ENCODE measurements around the gene HOXC11. TPM values are rescaled to one million over a fixed set of nuclear protein-coding genes. Genes with fewer than 3 reads are reported as not detected.

HOXC11 gene
- total RNA-seq, 8 experiments from 2014 or later = 0.08 to 9.5 (median 0.35) TPM; not detected in 2

GRCh38 chr12:54019091-54019811 lies 46.3 kb downstream of the HOXC11 start:
- Histone ChIP-seq H3K4me1 (replicated peaks in 1 of 2) (peaks cover 15 to 60% of the 10 kb centered on the region in 2 donors), H3K4me3 (peak overlapping the region in 3 of 5 donors; percentile 31 to 44 (median 43)), H3K27ac (peak overlapping the region in 1 of 2 donors; percentile 84)
- ATAC-seq (replicated peaks in 6 of 8) = no peak
- 0 to 47% (median 0%) methylated on average over 1 to 14 of the region's 43 CpGs; no CpG with 5 or more reads in 5 of the 10 experiments for WGBS, 10 experiments
- in situ Hi-C loops (cut with MboI; ENCODE audit: low pct_unique_long_range_greater_than_20kb in 2 of 9, low sequenced_read_pairs in 9 of 9, unreplicated experiment in 9 of 9) = loop anchor here in 3 of 9 experiments (25.0 kb wide), 2 partner anchors 343 to 368 kb away; partner anchors contain the start of genes GPR84 (in 2 of the 3) and ZNF385A (in 1 of the 3)

DNA sequence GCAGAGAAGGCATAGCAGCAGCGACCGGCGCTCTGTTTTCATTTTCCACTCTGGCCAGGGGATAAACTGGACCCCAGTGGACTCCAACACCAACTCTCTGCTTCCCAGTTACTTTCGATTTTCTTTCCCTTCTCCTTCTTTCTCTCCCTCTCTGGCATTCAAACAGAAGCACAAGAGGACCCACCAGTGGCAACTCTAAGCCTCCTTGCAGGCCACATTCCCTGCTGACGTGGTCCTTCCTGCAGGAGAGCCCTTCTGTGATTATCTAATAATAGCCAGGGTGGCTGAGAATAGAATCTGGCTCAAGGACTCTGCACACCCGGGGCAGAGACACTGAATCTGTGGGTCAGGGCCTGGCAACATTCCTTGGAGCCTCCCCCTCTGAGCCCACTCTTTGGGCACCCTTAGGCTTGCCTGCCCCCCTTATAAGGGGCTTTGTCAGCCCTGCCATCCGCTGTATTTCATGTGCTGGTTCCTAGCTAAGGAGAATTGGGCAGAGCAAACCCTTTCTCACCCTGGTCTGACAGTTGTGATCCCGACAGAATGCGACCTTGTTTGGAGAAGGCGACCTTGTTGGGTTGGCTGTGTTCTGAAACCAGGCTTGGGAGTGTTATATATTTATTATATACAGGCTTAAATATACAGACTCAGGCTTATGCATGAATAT lies 47.1 kb downstream of the HOXC11 start:
- 0 to 66% (median 22%) methylated on average over 1 to 8 of the region's 10 CpGs; no CpG with 5 or more reads in 3 of the 10 experiments for WGBS, 10 experiments
- in situ Hi-C loops (cut with MboI; ENCODE audit: low pct_unique_long_range_greater_than_20kb in 2 of 9, low sequenced_read_pairs in 9 of 9, unreplicated experiment in 9 of 9) = loop anchor here in 5 of 9 experiments (10.0 to 25.0 kb wide), 4 partner anchors 175 to 367 kb away; partner anchors contain the start of genes GPR84 (in 2 of the 5) and ZNF385A (in 1 of the 5)
- peaks cover 15 to 68% of the 10 kb centered on the region in 2 donors for H3K4me1 ChIP-seq (replicated peaks in 1 of 2)
- peak overlapping the region in 1 of 2 donors; percentile 84 for H3K27ac ChIP-seq
- H3K4me3 ChIP-seq = peak overlapping the region in 3 of 5 donors; percentile 14 to 43 (median 31)
- ATAC-seq (replicated peaks in 6 of 8) = no peak

DNA sequence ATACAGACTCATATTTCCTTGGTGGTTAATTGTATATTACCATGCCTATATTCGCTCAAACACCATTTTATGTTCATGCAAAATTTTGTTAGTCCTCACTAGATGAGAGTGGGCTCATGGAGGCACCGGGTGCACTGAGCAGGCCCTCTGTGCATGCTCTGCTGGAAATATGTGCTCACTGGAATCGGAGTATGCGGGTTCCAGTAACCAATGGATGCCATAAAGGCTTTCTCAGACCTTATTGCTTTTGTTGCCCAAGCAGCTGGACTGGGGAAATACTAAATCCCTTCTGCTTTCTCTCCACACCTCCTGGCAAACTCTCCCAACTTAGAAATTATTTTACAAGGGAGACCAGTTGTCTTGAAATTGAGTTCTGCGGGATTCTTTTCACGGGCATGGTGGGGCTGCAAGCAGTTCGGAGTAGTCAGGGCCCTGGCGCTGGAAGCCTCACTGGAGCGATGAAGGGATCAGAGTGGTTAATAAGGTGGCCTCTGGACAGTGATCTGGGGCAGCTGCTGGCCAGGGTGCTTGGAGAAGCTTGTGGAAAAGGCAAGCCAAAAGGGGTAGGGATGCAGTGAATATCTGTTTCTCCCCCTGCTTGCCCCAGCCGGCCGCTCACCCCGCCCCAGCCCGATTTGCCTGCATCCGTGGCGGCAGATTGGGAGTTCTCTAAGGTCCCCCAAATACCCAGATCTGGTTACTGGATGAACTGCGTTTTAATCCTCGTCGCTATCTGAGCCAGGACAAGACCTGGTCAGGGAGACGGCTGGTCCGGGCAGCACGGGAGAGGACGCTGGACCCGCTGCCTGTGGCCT lies 47.9 kb downstream of the HOXC11 start:
- Histone ChIP-seq H3K27ac (peak overlapping the region in 1 of 2 donors; percentile 9), H3K4me3 (no peak overlapping the region), H3K4me1 (replicated peaks in 1 of 2) (peaks cover 15 to 76% of the 10 kb centered on the region in 2 donors)
- 7 to 100% (median 38%) methylated on average over 1 to 11 of the region's 23 CpGs; no CpG with 5 or more reads in 1 of the 10 experiments for WGBS, 10 experiments
- in situ Hi-C loops (cut with MboI; ENCODE audit: low pct_unique_long_range_greater_than_20kb in 2 of 9, low sequenced_read_pairs in 9 of 9, unreplicated experiment in 9 of 9) = loop anchor here in 5 of 9 experiments (10.0 to 25.0 kb wide), 4 partner anchors 174 to 367 kb away; partner anchors contain the start of genes GPR84 (in 2 of the 5) and ZNF385A (in 1 of the 5)
- no peak for ATAC-seq (replicated peaks in 6 of 8)

- peak in 1 of 8 experiments; percentile 5 for ATAC-seq (replicated peaks in 6 of 8)
- Histone ChIP-seq H3K27ac (peak overlapping the region in 1 of 2 donors; percentile 9), H3K4me3 (no peak overlapping the region), H3K4me1 (replicated peaks in 1 of 2) (peaks cover 15 to 83% of the 10 kb centered on the region in 2 donors)
- in situ Hi-C loops (cut with MboI; ENCODE audit: low pct_unique_long_range_greater_than_20kb in 2 of 9, low sequenced_read_pairs in 9 of 9, unreplicated experiment in 9 of 9) = loop anchor here in 5 of 9 experiments (10.0 to 25.0 kb wide), 4 partner anchors 173 to 366 kb away; partner anchors contain the start of genes GPR84 (in 2 of the 5) and ZNF385A (in 1 of the 5)
- 12 to 45% (median 26%) methylated on average over 1 to 6 of the region's 16 CpGs; no CpG with 5 or more reads in 4 of the 10 experiments for WGBS, 10 experiments
Measured at GRCh38 chr12:54021432-54022013, 48.6 kb downstream of the HOXC11 start.

- H3K4me1 ChIP-seq (replicated peaks in 1 of 2) = peaks cover 11 to 97% of the 10 kb centered on the region in 2 donors
- ATAC-seq (replicated peaks in 6 of 8) = no peak
- H3K27ac ChIP-seq = no peak overlapping the region
- in situ Hi-C loops (cut with MboI; ENCODE audit: low pct_unique_long_range_greater_than_20kb in 2 of 9, low sequenced_read_pairs in 9 of 9, unreplicated experiment in 9 of 9) = loop anchor here in 5 of 9 experiments (10.0 to 25.0 kb wide), 4 partner anchors 172 to 364 kb away; partner anchors contain the start of genes GPR84 (in 2 of the 5) and ZNF385A (in 1 of the 5)
- WGBS, 10 experiments = 20 to 80% (median 45%) methylated on average over 1 to 6 of the region's 8 CpGs; no CpG with 5 or more reads in 1 of the 10 experiments
- H3K4me3 ChIP-seq = no peak overlapping the region
Measured at GRCh38 chr12:54022960-54023884, 50.3 kb downstream of the HOXC11 start.

DNA sequence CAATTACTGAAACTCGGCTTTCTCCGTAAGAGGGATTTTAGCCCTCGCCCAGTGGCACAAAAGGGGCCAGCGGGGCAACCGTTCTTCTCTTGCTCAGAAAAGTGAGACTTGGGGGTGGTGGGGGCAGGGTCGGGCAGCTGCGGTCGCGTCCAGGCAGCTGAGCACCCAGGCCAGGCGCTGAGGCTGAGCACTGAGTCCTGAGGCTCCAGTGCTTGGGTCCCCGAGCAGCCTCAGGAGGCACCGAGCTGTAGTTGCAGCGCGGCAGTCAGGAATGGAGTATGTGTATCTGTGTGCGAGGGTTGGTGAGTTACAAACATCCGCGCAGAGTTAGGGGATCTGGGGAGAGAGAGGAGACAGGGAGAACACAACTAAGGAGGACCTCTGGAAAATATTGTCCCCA lies 51.2 kb downstream of the HOXC11 start:
- ATAC-seq (replicated peaks in 6 of 8) = peak; percentile 9 to 54 (median 33)
- Histone ChIP-seq H3K4me3 (no peak overlapping the region), H3K27ac (no peak overlapping the region), H3K4me1 (replicated peaks in 1 of 2) (peaks cover 14 to 90% of the 10 kb centered on the region in 2 donors)
- in situ Hi-C loops (cut with MboI; ENCODE audit: low pct_unique_long_range_greater_than_20kb in 2 of 9, low sequenced_read_pairs in 9 of 9, unreplicated experiment in 9 of 9) = loop anchor here in 5 of 9 experiments (10.0 to 25.0 kb wide), 4 partner anchors 171 to 363 kb away; partner anchors contain the start of genes GPR84 (in 2 of the 5) and ZNF385A (in 1 of the 5)
- WGBS, 10 experiments = 0 to 80% (median 15%) methylated on average over 1 to 14 of the region's 17 CpGs; no CpG with 5 or more reads in 6 of the 10 experiments

DNA sequence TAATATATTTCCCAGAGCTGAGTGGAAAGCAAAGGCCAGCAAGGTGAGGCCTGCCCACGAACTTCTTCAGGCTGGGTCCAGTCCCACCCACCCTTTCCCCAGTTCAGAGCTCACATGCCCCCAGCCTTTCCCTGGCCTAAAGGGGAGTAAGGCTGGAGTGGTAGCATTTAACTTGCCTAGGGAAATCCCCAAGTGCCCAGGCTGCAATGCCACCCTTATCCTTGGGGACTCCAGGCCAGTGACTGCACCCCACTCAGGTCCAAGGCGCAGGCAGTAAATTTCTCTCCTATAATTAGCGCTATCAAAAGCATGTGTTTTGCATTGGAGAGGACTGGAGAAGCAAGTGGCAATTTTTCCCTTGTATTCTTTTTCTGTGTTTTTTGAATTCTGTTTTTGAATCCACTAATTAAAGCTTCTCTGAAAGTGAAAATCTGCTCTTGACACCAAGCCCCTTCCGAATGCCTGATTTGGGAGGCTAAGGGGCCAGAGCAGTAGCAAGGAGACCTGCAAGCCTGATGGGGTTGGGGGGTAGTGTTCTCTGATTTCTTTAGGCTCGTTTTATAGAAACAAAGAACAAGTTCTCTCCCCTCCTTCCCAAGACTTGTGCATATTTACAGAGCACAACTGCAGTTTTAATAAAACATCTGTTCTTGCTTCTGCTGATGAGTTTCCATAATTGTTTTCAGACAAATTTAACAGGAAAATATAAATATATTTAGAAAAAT lies 51.8 kb downstream of the HOXC11 start:
- no peak overlapping the region for H3K27ac ChIP-seq
- H3K4me3 ChIP-seq = no peak overlapping the region
- in situ Hi-C loops (cut with MboI; ENCODE audit: low pct_unique_long_range_greater_than_20kb in 2 of 9, low sequenced_read_pairs in 9 of 9, unreplicated experiment in 9 of 9) = loop anchor here in 6 of 9 experiments (10.0 to 25.0 kb wide), 5 partner anchors 163 to 363 kb away; partner anchors contain the start of genes GPR84 (in 3 of the 6), SMUG1 (in 1 of the 6) and ZNF385A (in 1 of the 6)
- peaks cover 18 to 84% of the 10 kb centered on the region in 2 donors for H3K4me1 ChIP-seq (replicated peaks in 1 of 2)
- ATAC-seq (replicated peaks in 6 of 8) = no peak
- WGBS, 10 experiments = 0 to 70% (median 29%) methylated on average over 1 to 4 of the region's 5 CpGs

- no peak for ATAC-seq (replicated peaks in 6 of 8)
- in situ Hi-C loops (cut with MboI; ENCODE audit: low pct_unique_long_range_greater_than_20kb in 2 of 9, low sequenced_read_pairs in 9 of 9, unreplicated experiment in 9 of 9) = loop anchor here in 6 of 9 experiments (10.0 to 25.0 kb wide), 4 partner anchors 162 to 337 kb away; partner anchors contain the start of genes GPR84 (in 1 of the 6) and SMUG1 (in 1 of the 6)
- WGBS, 10 experiments = 0 to 61% (median 28%) methylated on average over 2 to 6 of the region's 7 CpGs; no CpG with 5 or more reads in 2 of the 10 experiments
- H3K27ac ChIP-seq = peak overlapping the region in 1 of 2 donors; percentile 58
- peaks cover 26 to 73% of the 10 kb centered on the region in 2 donors for H3K4me1 ChIP-seq (replicated peaks in 1 of 2)
- H3K4me3 ChIP-seq = no peak overlapping the region
Measured at GRCh38 chr12:54025499-54026405, 52.8 kb downstream of the HOXC11 start.

DNA sequence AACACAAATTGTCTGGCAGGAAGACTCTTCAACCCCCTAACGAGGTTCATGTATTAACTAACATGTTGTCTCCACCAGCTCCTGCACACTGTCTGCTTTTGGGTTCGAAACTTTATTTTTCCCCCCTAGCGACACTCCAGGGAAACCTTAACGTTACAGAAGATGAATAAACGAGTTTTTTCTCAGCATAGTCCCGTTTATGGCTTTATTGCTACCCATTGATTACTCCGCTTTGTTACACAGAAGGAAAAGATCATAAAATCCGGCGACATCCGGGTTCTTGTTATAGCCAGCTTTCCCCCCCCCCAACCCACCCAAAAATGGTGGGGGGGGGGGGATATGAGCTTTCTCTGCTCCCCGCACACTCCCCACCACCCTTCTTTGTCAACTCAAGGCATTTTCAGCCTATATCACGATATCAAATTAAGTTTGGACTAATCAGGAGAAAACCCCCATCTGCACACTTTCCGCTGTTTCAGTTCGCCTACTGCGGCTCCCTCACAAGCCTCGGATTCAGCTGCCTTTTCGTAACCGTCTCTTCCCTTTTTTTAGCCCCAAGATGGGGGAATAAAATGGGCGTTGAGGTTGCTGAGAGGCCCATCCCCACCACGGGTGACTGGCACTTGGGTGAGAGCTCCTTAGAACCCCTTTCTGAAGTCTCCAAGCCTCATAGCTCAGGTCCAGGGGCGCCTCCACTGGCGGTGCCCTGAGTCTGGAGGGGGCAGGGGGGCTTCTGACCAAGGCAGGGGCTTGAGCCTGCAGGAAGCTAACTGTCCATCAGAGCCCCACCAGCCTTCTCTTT lies 53.9 kb downstream of the HOXC11 start:
- 10 to 60% (median 38%) methylated on average over 1 to 12 of the region's 22 CpGs for WGBS, 10 experiments
- in situ Hi-C loops (cut with MboI; ENCODE audit: low pct_unique_long_range_greater_than_20kb in 2 of 9, low sequenced_read_pairs in 9 of 9, unreplicated experiment in 9 of 9) = loop anchor here in 6 of 9 experiments (10.0 to 25.0 kb wide), 4 partner anchors 160 to 335 kb away; partner anchors contain the start of genes GPR84 (in 1 of the 6) and SMUG1 (in 1 of the 6)
- Histone ChIP-seq H3K27ac (peak overlapping the region in 1 of 2 donors; percentile 58), H3K4me3 (peak overlapping the region in 2 of 5 donors; percentile 5 to 6), H3K4me1 (replicated peaks in 1 of 2) (peaks cover 36 to 68% of the 10 kb centered on the region in 2 donors)
- no peak for ATAC-seq (replicated peaks in 6 of 8)

Measured in motor neuron (in vitro differentiated cells).